Measurements from ENCODE around the gene HNRNPL.
"Not testable (repeated sequence)": the region's sequence is repeated elsewhere in the genome, so short reads cannot be mapped to it uniquely, and the experiment has no call there.

The HNRNPL gene

GRCh38 chr19:38800577-38801347, 49.0 kb downstream of the HNRNPL start:
- no peak for DNase-seq (ENCODE audit: low spot score)

- DNase-seq (ENCODE audit: low spot score), result no peak
Observed at GRCh38 chr19:38799104-38799503, 50.7 kb downstream of the HNRNPL start.

- not testable (repeated sequence) for DNase-seq (ENCODE audit: low spot score)
Observed at GRCh38 chr19:38797781-38798180, 52.0 kb downstream of the HNRNPL start.

- DNase-seq (ENCODE audit: low spot score), result no peak
Observed at GRCh38 chr19:38796154-38796553, 53.6 kb downstream of the HNRNPL start.

GRCh38 chr19:38795549-38795948, 54.2 kb downstream of the HNRNPL start:
- no peak for DNase-seq (ENCODE audit: low spot score)

GRCh38 chr19:38793671-38794070, 56.1 kb downstream of the HNRNPL start:
- no peak for DNase-seq (ENCODE audit: low spot score)

- no peak for DNase-seq (ENCODE audit: low spot score)
Observed at GRCh38 chr19:38793177-38793576, 56.6 kb downstream of the HNRNPL start.

- DNase-seq (ENCODE audit: low spot score), result no peak
Observed at GRCh38 chr19:38792250-38793111, 57.3 kb downstream of the HNRNPL start.

- DNase-seq (ENCODE audit: low spot score), result not testable (repeated sequence)
Observed at GRCh38 chr19:38791451-38792064, 58.2 kb downstream of the HNRNPL start.

GRCh38 chr19:38790507-38791403, 59.0 kb downstream of the HNRNPL start:
- not testable (repeated sequence) for DNase-seq (ENCODE audit: low spot score)

GRCh38 chr19:38788478-38789243, 61.1 kb downstream of the HNRNPL start, which contains the start of gene LGALS7B:
TSS of gene LGALS7B (plus strand) at chr19:38789200. CDS start at chr19:38789227, 27 bp downstream.
- DNase-seq (ENCODE audit: low spot score), result no peak

- DNase-seq (ENCODE audit: low spot score), result no peak
Observed at GRCh38 chr19:38786572-38787265, 63.1 kb downstream of the HNRNPL start.
